Measurements from ENCODE around the gene NUMBL. TPM values are rescaled to one million over a fixed set of nuclear protein-coding genes. Genes with fewer than 3 reads are reported as not detected.

The NUMBL gene
- total and polyA plus RNA-seq, 9 of the 15 experiments (the other 6 are each of a cell fraction or from before 2014, with no cell fraction given): 0.39 to 38.6 (median 6.6) TPM

DNA sequence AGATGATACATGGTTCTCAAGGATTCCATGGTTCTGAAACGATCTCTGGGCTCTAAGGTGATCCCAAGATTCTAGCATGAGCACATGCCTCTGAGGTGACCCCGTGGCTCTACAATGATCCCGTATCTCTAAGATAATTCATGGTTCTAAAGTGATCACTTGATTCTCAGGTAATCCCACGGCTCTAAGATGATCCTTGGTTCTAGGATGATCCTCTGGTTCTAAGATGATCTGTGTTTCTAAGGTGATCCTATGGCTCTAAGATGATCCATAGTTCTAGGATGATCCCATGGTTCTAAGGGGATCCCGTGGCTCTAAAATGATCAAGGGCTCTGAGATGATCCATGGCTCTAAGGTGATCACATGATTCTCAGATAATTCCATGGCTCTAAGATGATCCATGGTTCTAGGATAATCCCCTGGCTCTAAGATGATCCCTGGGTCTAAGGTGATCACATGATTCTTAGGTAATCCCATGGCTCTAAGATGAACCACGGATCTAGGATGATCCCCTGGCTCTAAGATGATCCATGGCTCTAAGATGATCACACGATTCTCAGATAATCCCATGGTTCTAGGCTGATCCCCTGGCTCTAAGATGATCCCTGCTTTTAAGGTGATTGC, 21.3 kb downstream of the NUMBL start (continued):
- TF ChIP-seq, protein P1, sequence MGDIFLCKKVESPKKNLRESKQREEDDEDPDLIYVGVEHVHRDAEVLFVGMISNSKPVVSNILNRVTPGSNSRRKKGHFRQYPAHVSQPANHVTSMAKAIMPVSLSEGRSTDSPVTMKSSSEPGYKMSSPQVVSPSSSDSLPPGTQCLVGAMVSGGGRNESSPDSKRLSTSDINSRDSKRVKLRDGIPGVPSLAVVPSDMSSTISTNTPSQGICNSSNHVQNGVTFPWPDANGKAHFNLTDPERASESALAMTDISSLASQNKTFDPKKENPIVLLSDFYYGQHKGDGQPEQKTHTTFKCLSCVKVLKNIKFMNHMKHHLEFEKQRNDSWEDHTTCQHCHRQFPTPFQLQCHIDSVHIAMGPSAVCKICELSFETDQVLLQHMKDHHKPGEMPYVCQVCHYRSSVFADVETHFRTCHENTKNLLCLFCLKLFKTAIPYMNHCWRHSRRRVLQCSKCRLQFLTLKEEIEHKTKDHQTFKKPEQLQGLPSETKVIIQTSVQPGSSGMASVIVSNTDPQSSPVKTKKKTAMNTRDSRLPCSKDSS (IDR thresholded peaks at IDR 0.05; ENCODE audit: low read depth, partially characterized antibody): peak; percentile 10
- no peak for TF ChIP-seq CEBPG (CRISPR knock-in tag; IDR thresholded peaks at IDR 0.05)
- TF ChIP-seq CEBPG (tag; conservative IDR thresholded peaks at IDR 0.05 in 1 of 2, IDR thresholded peaks at IDR 0.05 in 1 of 2): no peak

DNA sequence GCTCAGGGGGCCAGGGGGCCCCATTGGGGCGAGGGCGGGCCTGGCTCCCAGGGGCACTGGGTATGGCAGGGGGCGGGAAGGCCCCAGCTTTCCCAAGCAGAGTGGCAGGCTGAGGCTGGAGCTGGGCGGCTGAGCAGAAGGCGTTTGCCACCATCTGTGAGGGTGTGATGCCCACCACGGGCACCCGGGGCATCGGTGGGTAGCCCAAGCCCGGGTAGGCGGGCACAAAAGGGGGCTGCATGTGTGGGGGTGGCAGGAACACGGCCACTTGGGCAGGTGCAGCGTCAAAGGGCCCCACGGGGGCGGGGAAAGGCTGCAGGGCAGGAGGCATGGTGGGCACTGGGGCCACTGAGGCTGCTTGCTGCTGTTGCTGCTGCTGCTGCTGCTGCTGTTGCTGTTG, 22.8 kb downstream of the NUMBL start:
- ATAC-seq (no peak), DNase-seq (ENCODE audit: extremely low read depth in 1 of 4, low spot score in 3 of 4) (no peak), FAIRE-seq (no peak)
- no peak overlapping the region for H2AFZ ChIP-seq (ENCODE audit: low read depth, low read length)
- ChIA-PET CTCF (ENCODE audit: low intra/inter-chr PET ratio) (no interaction called here), POLR2A (no interaction called here)
- no peaks in the 10 kb centered on the region; the same call in 2 of the 3 replicates for H3K79me2 ChIP-seq (ENCODE audit: control insufficient read depth, insufficient read depth, low read length)
- H3K4me1 ChIP-seq (replicated peaks in 1 of 2; ENCODE audit: control insufficient read depth in 2 of 2, insufficient read depth in 2 of 2, low read length in 2 of 2): peaks cover 39 to 51% of the 10 kb centered on the region in 2 experiments
- H4K20me1 ChIP-seq (replicated peaks; ENCODE audit: control insufficient read depth, insufficient read depth, low read length): no peaks in the 10 kb centered on the region
- H3K9me1 ChIP-seq (ENCODE audit: control insufficient read depth, insufficient read depth, low read length): no peaks in the 10 kb centered on the region
- H3K27ac ChIP-seq (ENCODE audit: extremely low read depth, low read depth, low read length): no peak overlapping the region; the same call in 2 of the 3 replicates
- no peaks in the 10 kb centered on the region for H3K27me3 ChIP-seq (ENCODE audit: control insufficient read depth in 2 of 2, insufficient read depth in 2 of 2, low read length in 2 of 2)
- in situ Hi-C loops (cut with MboI) (no loop called here), intact Hi-C loops (cut with micrococcal nuclease) (loop anchor here (2.0 kb wide), 1 partner anchor 23 kb away; the partner anchor contains the start of gene NUMBL)
- BruUV-seq (replicated peaks): no TSS peak
- peaks cover 59% of the 10 kb centered on the region for H3K36me3 ChIP-seq (ENCODE audit: control insufficient read depth, insufficient read depth, low read length)
- TF ChIP-seq ZSCAN29 (IDR thresholded peaks at IDR 0.05): no peak
- no peak for TF ChIP-seq NFE2L1 (tag; IDR thresholded peaks at IDR 0.05; ENCODE audit: borderline replicate concordance, low read depth)
- TF ChIP-seq NR4A1 (CRISPR knock-in tag; IDR thresholded peaks at IDR 0.05): no peak
- no peak for TF ChIP-seq NR4A1 (tag; IDR thresholded peaks at IDR 0.05)
- no peak for TF ChIP-seq CBFA2T3 (IDR thresholded peaks at IDR 0.05)
- no peak for TF ChIP-seq HNRNPUL1 (IDR thresholded peaks at IDR 0.05; ENCODE audit: low read length)
- no peak for TF ChIP-seq ZFP1 (CRISPR knock-in tag; IDR thresholded peaks at IDR 0.05)
- TF ChIP-seq PML (IDR thresholded peaks at IDR 0.05; ENCODE audit: low read length): no peak
- TF ChIP-seq, protein P2, sequence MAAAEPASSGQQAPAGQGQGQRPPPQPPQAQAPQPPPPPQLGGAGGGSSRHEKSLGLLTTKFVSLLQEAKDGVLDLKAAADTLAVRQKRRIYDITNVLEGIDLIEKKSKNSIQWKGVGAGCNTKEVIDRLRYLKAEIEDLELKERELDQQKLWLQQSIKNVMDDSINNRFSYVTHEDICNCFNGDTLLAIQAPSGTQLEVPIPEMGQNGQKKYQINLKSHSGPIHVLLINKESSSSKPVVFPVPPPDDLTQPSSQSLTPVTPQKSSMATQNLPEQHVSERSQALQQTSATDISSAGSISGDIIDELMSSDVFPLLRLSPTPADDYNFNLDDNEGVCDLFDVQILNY (CRISPR knock-in tag; IDR thresholded peaks at IDR 0.05): no peak
- TF ChIP-seq PCBP1 (IDR thresholded peaks at IDR 0.05; ENCODE audit: low read depth, low read length, poor library complexity, severe bottlenecking): peak; percentile 49
- no peak for TF ChIP-seq CREBBP (IDR thresholded peaks at IDR 0.05; ENCODE audit: low read depth, low read length)
- peak; percentile 87 for TF ChIP-seq HNRNPL (IDR thresholded peaks at IDR 0.05; ENCODE audit: low read depth, low read length)
- no peak overlapping the region for H3K4me2 ChIP-seq (ENCODE audit: insufficient read depth, low read length)
- H3K9ac ChIP-seq (ENCODE audit: insufficient read depth in 1 of 2, low read depth in 2 of 2, low read length in 2 of 2): no peak overlapping the region
- WGBS (ENCODE audit: insufficient coverage, low coverage, missing lambda C conversion rate): 100% methylated on average over 11 of the region's 14 CpGs
- no peak overlapping the region for H3K4me3 ChIP-seq
- H3K9me3 ChIP-seq (replicated peaks; ENCODE audit: control insufficient read depth, insufficient read depth, low read depth, low read length): peaks cover 17% of the 10 kb centered on the region

Data from K562 (cell line).